DMS79 (cell line): ENCODE results near the gene CACNB3.

Source experiments
- DNase-seq: peaks from one replicate; lab custom pipeline; 2025; lab: John Stamatoyannopoulos, UW

The CACNB3 gene

DNA sequence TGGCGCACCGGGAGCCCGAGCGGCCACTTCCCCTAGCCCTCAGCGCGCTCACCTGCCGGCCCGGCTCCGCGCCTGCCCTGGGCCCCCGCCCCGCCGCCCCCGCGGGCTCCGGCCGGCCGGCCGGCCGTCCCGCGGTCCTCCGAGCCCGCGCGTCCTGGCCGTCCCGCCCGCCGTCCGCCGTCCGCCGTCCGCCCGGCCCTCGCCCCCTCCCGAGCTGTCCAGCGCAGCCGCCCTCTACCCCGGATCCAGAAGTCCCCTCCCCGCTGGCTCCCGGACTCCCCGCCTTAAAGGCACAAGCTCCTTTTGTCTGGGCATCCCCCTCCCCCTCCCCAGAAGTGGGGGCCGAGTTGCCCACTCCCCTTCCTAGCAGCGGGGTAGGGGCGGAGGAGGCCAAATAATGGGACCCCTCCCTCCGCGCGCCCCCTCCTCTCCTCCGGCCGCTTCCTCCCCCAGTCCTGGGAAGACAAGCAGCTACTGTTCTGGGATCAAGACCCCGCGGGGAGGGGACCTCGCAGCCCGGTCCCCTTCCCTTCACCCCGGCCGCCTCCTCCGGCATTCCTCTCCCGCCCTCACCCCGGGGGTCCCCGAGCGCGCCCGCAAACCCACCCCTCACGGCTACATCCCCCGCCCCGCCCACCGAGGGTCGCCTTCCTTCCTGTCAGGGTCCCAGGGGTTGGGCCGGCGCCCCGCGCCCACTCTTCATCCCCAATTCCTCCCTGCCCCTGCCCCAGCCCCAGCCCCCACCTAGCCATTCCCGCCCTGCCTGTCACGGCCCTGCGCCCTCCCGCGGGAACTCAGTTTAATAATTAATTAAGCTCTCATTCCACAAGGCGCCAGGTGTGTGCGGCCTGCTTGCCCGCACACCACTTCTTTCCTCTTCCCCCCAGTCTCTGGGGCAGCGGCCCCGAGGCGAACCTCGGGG is 29.2 kb upstream of the CACNB3 start, which contains the start of gene ADCY6:
Gene ADCY6, minus strand, starts transcription at position 236 of the 922 bp plus-strand sequence. CDS start 5,655 bp downstream, outside the sequence.
- peak; percentile 33 for DNase-seq

- DNase-seq: no peak
These were observed 28.4 kb upstream of the CACNB3 start for GRCh38 chr12:48789858-48790326.

- DNase-seq: no peak
These were observed 24.6 kb upstream of the CACNB3 start for GRCh38 chr12:48793696-48794095.

GRCh38 chr12:48794870-48795269 is 23.4 kb upstream of the CACNB3 start:
- DNase-seq: peak; percentile 68

DNA sequence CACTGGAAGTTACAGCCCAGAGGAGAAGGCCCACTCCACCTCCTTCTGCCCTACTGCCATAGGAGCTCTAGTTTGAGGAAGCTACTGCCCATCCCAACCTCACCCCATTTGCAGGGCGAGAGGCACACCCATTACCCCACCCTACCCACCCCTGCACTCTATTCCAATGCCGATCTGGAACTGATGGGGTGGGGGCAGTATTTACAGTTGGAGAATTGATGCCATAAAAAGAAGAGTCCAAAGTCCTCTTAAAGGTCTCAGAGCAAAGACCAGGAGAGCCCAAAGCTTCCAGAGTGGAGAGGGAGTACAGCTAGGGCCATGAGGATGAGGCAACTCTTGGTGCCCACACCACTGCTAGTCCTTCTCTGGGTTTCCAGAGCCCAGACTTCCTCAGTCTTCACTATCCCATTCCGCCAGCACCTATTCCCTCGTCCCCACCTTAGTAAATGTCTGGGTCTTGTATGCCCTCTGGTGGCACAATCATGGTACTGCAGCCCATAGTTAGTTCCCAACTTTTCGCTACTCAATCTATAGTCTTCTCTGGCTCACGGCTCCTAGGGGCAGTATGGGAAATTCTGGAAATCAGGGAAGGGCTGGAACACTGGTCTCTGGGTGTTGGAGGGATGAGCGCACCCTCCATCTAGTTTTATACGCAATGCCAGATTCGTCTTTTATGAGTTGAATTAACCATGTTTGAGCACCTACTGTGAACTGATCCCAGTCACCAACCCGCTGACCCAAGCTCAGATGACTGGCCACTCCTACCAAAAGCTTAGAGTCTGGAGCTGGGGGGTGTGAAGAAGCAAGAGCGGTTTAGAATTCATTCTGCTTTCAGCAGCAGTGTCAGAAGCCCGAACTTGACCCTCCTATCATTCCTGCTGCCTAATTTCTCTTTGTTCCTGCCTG is 22.5 kb upstream of the CACNB3 start:
- peak; percentile 39 for DNase-seq

DNA sequence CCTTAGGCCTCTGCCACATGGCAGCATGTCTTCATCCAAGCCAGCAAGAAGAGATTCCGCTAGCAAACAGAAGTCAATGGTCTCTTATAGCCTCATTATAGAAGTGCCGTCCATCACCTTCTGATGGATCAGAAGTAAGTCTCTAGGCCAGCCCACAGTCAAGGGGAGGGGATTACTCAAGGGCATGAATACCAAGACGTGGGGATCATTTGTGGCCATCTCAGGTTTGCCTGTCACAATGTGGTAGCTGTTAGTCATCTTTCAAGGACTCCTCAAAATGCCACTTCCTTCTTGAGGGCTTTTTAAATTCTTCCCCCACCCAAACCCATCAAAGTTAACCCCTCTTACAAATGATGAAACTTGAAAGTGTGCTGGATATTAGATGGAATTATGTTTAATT is 21.3 kb upstream of the CACNB3 start:
- DNase-seq: peak; percentile 12

GRCh38 chr12:48800457-48800856 is 17.8 kb upstream of the CACNB3 start:
- no peak for DNase-seq

GRCh38 chr12:48800971-48801370 is 17.3 kb upstream of the CACNB3 start:
- no peak for DNase-seq

DNA sequence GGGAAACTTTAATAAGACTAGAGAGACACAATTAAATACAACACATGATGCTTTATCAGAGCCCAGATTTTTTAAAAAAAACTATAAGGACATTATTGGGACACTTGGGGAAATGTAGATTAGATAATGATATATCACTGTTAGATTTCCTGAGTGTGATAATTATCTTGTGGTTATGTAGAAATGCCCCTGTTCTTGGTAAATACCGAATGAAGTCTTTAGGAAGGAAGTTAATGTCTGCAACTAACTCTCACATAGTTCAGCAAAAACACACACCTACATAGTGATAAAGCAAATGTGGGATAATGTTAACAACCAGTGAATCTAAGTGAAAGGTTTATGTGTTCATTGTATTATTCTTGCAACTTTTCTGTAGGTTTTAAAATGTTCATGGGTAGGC is 14.6 kb upstream of the CACNB3 start:
- no peak for DNase-seq

- DNase-seq: no peak
These were observed 10.3 kb upstream of the CACNB3 start for GRCh38 chr12:48807981-48808380.

GRCh38 chr12:48810903-48811431 is 7.3 kb upstream of the CACNB3 start:
- no peak for DNase-seq

DNA sequence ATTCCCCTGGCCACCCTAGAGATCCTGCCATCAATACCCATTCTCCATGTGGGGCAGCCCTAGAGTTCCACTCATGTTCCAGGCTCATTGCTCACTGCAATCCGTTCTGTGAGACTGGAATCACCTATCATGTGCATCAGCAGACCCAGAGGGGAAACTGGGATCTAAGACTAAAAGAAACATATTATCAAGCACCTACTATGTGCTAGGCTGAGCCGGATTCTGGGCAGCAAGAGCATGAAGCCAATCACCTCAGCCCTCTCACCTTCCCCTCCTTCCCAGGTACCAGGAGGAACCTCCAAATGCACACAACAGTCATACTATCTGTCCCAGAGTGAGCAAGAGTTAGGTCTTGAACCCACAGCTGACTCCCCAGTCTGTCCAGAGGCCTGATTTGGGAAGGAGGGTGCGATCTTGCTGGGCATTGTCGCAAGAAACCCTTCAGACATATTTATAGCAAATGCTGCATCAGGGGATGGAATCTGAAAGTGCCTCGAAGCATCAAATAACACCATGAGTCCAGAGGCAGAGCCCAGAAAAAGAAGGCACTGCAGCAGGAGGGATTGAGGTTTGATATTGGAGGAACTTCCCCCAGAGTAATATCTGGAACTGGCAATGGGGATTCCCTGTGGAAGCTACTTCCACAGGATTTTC is 6.7 kb upstream of the CACNB3 start:
- no peak for DNase-seq

- DNase-seq: no peak
These were observed 5.9 kb upstream of the CACNB3 start for GRCh38 chr12:48812389-48812788.

DNA sequence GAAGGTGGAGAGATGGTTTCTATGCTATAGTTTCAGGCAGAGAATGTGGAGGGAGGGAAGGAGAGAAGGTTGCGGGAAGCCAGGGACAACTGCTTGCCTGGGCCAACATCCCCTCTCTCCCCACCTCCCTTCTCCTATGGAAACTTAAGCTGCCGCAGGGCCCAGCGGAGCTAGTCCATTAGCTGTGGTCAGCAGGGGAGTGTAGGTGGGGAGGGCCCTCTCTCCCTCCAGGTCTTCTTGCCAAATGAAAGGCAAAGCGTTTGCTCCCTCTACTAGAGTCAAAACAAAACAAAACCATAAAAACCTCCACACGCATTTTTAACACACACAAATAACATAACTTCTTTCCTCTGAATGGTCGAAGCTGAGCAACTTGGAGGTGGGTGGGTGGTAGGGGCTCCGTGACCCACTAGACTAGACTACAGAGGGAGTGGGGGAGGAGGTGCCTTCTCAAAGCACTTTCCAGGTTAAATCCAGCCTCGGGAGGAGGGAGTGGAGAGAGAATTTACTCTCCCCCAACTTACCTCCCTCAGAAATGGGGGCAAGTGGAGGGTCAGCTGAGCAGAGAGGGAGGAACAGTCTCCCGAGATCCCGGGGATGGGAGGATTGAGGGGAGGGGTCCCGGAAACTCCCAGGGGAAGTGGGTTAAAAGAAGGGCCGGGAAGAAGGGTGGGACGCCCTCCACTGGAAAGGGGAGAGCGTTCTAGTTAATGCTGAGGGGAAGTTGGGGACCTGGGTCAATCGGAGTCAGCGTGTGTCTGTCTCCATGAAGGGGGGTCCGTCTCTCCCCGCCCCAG is 4.6 kb upstream of the CACNB3 start:
- no peak for DNase-seq

DNA sequence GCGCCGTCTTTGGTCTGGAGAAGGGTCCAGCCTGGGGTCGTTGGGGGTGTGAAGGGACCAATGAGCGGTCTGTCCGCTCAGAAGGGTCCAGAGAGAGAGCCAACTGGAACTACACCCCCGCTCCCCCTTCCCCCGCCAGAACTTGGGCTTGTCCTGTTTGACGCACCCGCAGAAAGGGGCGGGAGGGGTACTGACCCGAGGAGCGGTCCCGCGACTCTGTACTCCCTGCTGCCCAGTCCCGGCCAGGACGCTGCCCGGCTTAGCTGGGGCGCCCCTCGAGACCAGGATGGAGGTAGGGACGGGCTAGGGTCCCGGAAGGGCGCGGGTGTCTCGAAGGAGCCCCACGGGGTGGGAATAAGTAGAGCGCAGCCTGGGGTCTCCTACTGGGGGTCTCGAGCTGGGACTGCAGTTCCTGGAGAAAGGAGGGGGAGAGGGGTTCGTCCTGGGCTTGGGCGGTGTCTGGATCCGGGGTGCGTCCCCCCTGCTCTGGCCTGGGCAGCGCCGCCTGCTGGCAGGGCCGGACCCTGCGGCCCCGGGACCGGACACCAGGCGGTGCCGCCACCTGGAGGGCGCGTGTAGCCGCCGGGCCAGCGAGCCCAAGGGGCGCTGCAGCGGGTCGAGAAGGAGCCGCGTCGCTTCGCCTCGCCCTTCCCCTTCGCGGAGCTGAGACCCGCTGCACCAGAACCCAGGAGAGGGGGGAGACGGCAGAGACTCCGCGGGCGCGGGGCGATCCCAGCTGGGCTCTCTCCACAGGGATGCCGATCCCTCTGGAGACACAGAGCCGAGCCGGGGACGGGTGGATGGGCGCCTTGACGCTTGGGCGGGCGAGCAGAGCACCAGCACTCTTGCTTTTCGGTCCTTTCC is 3.8 kb upstream of the CACNB3 start:
- peak; percentile 32 for DNase-seq

DNA sequence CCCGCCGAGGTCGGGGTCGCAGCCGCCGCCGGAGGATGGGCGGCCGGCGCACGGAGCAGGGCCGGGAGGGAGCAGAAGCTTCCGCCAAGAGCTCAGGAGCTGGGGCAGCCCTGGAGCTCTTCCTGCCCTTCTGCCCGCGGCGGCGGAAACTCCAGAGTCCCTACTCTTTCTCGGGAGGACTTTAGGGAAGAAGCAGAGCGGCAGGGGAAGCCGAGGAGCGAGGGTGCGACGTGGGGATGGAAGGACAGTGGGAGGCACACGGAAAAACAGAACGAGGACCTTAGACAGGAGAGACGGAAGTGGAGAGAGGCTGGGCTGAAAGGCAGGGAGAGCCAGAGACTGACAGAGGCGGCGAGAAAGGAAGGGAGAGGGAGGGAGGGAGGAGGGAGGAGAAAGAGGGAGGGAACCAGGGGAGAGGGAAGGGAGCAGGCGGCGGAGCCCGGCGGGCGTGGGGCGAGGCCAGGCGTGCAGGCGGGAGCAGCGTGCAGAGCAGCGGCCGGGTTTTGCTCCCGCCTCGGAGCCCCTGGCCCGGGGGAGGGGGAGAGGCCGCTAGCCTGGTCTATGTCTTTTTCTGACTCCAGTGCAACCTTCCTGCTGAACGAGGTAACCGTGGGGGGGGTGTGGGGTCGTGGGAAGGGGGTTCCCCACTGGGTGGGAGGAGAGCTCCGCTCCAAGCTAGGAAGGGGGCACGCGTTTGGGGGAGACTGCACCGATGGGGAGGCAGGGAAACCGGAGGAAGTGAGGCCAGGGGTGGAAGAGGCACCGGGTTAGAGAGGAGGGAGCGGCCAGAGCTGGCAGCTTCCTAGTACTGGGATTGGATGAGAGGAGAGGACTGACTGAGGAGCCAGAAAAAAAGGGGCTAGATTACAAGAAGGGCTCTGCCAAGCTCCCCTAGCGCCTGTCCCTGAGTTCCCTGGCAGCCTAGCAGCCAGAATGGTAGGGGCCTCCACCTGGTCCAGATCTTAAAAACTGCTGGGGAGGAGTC is 2.9 kb upstream of the CACNB3 start:
- DNase-seq: peak; percentile 68

- DNase-seq: peak; percentile 59
These were observed 2.0 kb upstream of the CACNB3 start for GRCh38 chr12:48816143-48816854.
